Stimulated activated memory B cell treated with anti-CD40 and anti-IgM and Interleukin-4, amounts not matched to agents 10 μg/mL and 1 μg/mL and 100 μg/mL, for 72 hours (primary cell): ENCODE measurements around the gene ATG9B.

Experiments used
- ATAC-seq: fragments of 150-1000 bp; cut with Tn5 transposase; 2 replicates; pipeline ENCODE4 v1.10.0; 2021
- H3K27ac Mint-ChIP-seq: one replicate; pipeline ENCODE4 v1.8.0; 2022; ENCODE audit warnings: mild to moderate bottlenecking, mixed read lengths
- H3K27me3 Mint-ChIP-seq: one replicate; pipeline ENCODE4 v1.8.0; 2022; ENCODE audit warnings: mixed read lengths
- H3K36me3 Mint-ChIP-seq: one replicate; pipeline ENCODE4 v1.8.0; 2022; ENCODE audit warnings: mixed read lengths
- H3K4me1 Mint-ChIP-seq: one replicate; pipeline ENCODE4 v1.8.0; 2022; ENCODE audit warnings: mixed read lengths
- H3K4me3 Mint-ChIP-seq: one replicate; pipeline ENCODE4 v1.8.0; 2022; ENCODE audit warnings: mild to moderate bottlenecking, moderate library complexity, mixed read lengths
- H3K9me3 Mint-ChIP-seq: one replicate; pipeline ENCODE4 v1.8.0; 2022; ENCODE audit warnings: mixed read lengths

The ATG9B gene

GRCh38 chr7:150993511-150993910, 30.8 kb downstream of the ATG9B start:
- Mint-ChIP-seq H3K4me1 (peaks cover 20% of the 10 kb centered on the region), H3K4me3 (no peak overlapping the region), H3K36me3 (peaks cover 11% of the 10 kb centered on the region), H3K27me3 (peaks cover 68% of the 10 kb centered on the region), H3K27ac (no peak overlapping the region), H3K9me3 (peaks cover 16% of the 10 kb centered on the region)
- no peak for ATAC-seq

- H3K27ac Mint-ChIP-seq: no peak overlapping the region
- peak; percentile 49 for ATAC-seq
- peaks cover 23% of the 10 kb centered on the region for H3K4me1 Mint-ChIP-seq
- no peak overlapping the region for H3K4me3 Mint-ChIP-seq
- peaks cover 67% of the 10 kb centered on the region for H3K27me3 Mint-ChIP-seq
- peaks cover 16% of the 10 kb centered on the region for H3K9me3 Mint-ChIP-seq
- peaks cover 11% of the 10 kb centered on the region for H3K36me3 Mint-ChIP-seq
These were observed 31.4 kb downstream of the ATG9B start for GRCh38 chr7:150992833-150993302.

GRCh38 chr7:150992051-150992640, 32.1 kb downstream of the ATG9B start:
- Mint-ChIP-seq H3K9me3 (peaks cover 16% of the 10 kb centered on the region), H3K27ac (no peak overlapping the region), H3K27me3 (peaks cover 62% of the 10 kb centered on the region), H3K4me3 (no peak overlapping the region), H3K4me1 (peaks cover 16% of the 10 kb centered on the region), H3K36me3 (peaks cover 11% of the 10 kb centered on the region)
- ATAC-seq: no peak

- Mint-ChIP-seq H3K4me3 (no peak within 1 kb of the TSS), H3K9me3 (peaks cover 16% of the 10 kb centered on the region), H3K36me3 (peaks cover 11% of the 10 kb centered on the region), H3K27me3 (peaks cover 66% of the 10 kb centered on the region), H3K4me1 (peaks cover 24% of the 10 kb centered on the region), H3K27ac (no peak within 1 kb of the TSS)
- no peak for ATAC-seq
These were observed 33.7 kb downstream of the ATG9B start, which contains the start of gene NOS3 for GRCh38 chr7:150990416-150991186. TSS of gene NOS3 (plus strand) at chr7:150991017. CDS start at chr7:150993804, 2,787 bp downstream.

- Mint-ChIP-seq H3K4me3 (no peak overlapping the region), H3K4me1 (peaks cover 20% of the 10 kb centered on the region), H3K27ac (no peak overlapping the region), H3K9me3 (peaks cover 16% of the 10 kb centered on the region), H3K36me3 (peaks cover 11% of the 10 kb centered on the region), H3K27me3 (peaks cover 66% of the 10 kb centered on the region)
- ATAC-seq: no peak
These were observed 34.8 kb downstream of the ATG9B start for GRCh38 chr7:150989456-150989855.

- H3K27me3 Mint-ChIP-seq: peaks cover 66% of the 10 kb centered on the region
- H3K36me3 Mint-ChIP-seq: peaks cover 11% of the 10 kb centered on the region
- H3K4me3 Mint-ChIP-seq: no peak overlapping the region
- H3K27ac Mint-ChIP-seq: no peak overlapping the region
- H3K9me3 Mint-ChIP-seq: peaks cover 16% of the 10 kb centered on the region
- H3K4me1 Mint-ChIP-seq: peaks cover 20% of the 10 kb centered on the region
- ATAC-seq: peak; percentile 61
These were observed 35.8 kb downstream of the ATG9B start for GRCh38 chr7:150988230-150989226.

- H3K27ac Mint-ChIP-seq: no peak overlapping the region
- H3K36me3 Mint-ChIP-seq: peaks cover 11% of the 10 kb centered on the region
- no peak overlapping the region for H3K4me3 Mint-ChIP-seq
- H3K4me1 Mint-ChIP-seq: peaks cover 20% of the 10 kb centered on the region
- peaks cover 54% of the 10 kb centered on the region for H3K27me3 Mint-ChIP-seq
- no peak for ATAC-seq
- H3K9me3 Mint-ChIP-seq: peaks cover 16% of the 10 kb centered on the region
These were observed 37.7 kb downstream of the ATG9B start for GRCh38 chr7:150986556-150986955.

- H3K27me3 Mint-ChIP-seq: peaks cover 54% of the 10 kb centered on the region
- peaks cover 20% of the 10 kb centered on the region for H3K4me1 Mint-ChIP-seq
- ATAC-seq: peak; percentile 54
- no peak overlapping the region for H3K4me3 Mint-ChIP-seq
- no peak overlapping the region for H3K27ac Mint-ChIP-seq
- H3K9me3 Mint-ChIP-seq: peaks cover 12% of the 10 kb centered on the region
- peaks cover 11% of the 10 kb centered on the region for H3K36me3 Mint-ChIP-seq
These were observed 38.2 kb downstream of the ATG9B start for GRCh38 chr7:150986099-150986512.

GRCh38 chr7:150983893-150984368, 40.4 kb downstream of the ATG9B start:
- Mint-ChIP-seq H3K4me3 (no peak overlapping the region), H3K27ac (no peak overlapping the region), H3K4me1 (peaks cover 19% of the 10 kb centered on the region), H3K36me3 (no peaks in the 10 kb centered on the region), H3K9me3 (no peaks in the 10 kb centered on the region), H3K27me3 (peaks cover 42% of the 10 kb centered on the region)
- no peak for ATAC-seq

- H3K4me3 Mint-ChIP-seq: no peak overlapping the region
- H3K36me3 Mint-ChIP-seq: no peaks in the 10 kb centered on the region
- peaks cover 40% of the 10 kb centered on the region for H3K27me3 Mint-ChIP-seq
- no peaks in the 10 kb centered on the region for H3K9me3 Mint-ChIP-seq
- H3K4me1 Mint-ChIP-seq: peaks cover 19% of the 10 kb centered on the region
- no peak overlapping the region for H3K27ac Mint-ChIP-seq
- ATAC-seq: no peak
These were observed 41.9 kb downstream of the ATG9B start for GRCh38 chr7:150982351-150982750.

- no peak for ATAC-seq
- Mint-ChIP-seq H3K9me3 (no peaks in the 10 kb centered on the region), H3K4me3 (no peak overlapping the region), H3K27ac (no peak overlapping the region), H3K36me3 (no peaks in the 10 kb centered on the region), H3K4me1 (peaks cover 26% of the 10 kb centered on the region), H3K27me3 (peaks cover 40% of the 10 kb centered on the region)
These were observed 42.6 kb downstream of the ATG9B start for GRCh38 chr7:150981644-150982043.

GRCh38 chr7:150980663-150981062, 43.6 kb downstream of the ATG9B start:
- H3K27ac Mint-ChIP-seq: no peak overlapping the region
- H3K27me3 Mint-ChIP-seq: peaks cover 40% of the 10 kb centered on the region
- no peak overlapping the region for H3K4me3 Mint-ChIP-seq
- peaks cover 25% of the 10 kb centered on the region for H3K4me1 Mint-ChIP-seq
- no peaks in the 10 kb centered on the region for H3K9me3 Mint-ChIP-seq
- no peaks in the 10 kb centered on the region for H3K36me3 Mint-ChIP-seq
- no peak for ATAC-seq

- Mint-ChIP-seq H3K4me3 (no peak overlapping the region), H3K9me3 (no peaks in the 10 kb centered on the region), H3K4me1 (peaks cover 28% of the 10 kb centered on the region), H3K36me3 (no peaks in the 10 kb centered on the region), H3K27ac (no peak overlapping the region), H3K27me3 (peaks cover 39% of the 10 kb centered on the region)
- no peak for ATAC-seq
These were observed 44.4 kb downstream of the ATG9B start for GRCh38 chr7:150979713-150980390.

GRCh38 chr7:150978126-150978789, 46.0 kb downstream of the ATG9B start, which contains the start of gene KCNH2:
TSS of gene KCNH2 (minus strand) at chr7:150978321. CDS start at chr7:150977913, 408 bp downstream.
- H3K36me3 Mint-ChIP-seq: no peaks in the 10 kb centered on the region
- H3K27me3 Mint-ChIP-seq: peaks cover 39% of the 10 kb centered on the region
- peaks cover 38% of the 10 kb centered on the region for H3K4me1 Mint-ChIP-seq
- H3K9me3 Mint-ChIP-seq: no peaks in the 10 kb centered on the region
- ATAC-seq: no peak
- H3K4me3 Mint-ChIP-seq: peak within 1 kb of the TSS; percentile 73
- no peak within 1 kb of the TSS for H3K27ac Mint-ChIP-seq
